Breast epithelium (tissue), 3 donors: ENCODE results near the gene TOP1.

Experiments used
- POLR2A ChIP-seq: fragments of 450-650 bp; IDR thresholded peaks from one replicate; pipeline ENCODE4 v1.6.1; 2016; ENCODE audit warnings: antibody characterized with exemption, mild to moderate bottlenecking, moderate library complexity
- POLR2AphosphoS5 ChIP-seq, 3 donors: sonication (generic); formaldehyde crosslinking; IDR thresholded peaks; one replicate each; pipeline ENCODE4 v1.6.1; 2017; ENCODE audit warnings: antibody characterized with exemption in 3 of 3

- TF ChIP-seq POLR2AphosphoS5 (IDR thresholded peaks at IDR 0.05): no peak
- TF ChIP-seq POLR2A: no peak
Measured at GRCh38 chr20:41087777-41088176, 59.2 kb downstream of the TOP1 start.
